Cardiac muscle cell (in vitro differentiated cells and primary cell): Measurements from ENCODE around the gene NKX1-1. TPM values are rescaled to one million over a fixed set of nuclear protein-coding genes. Genes with fewer than 3 reads are reported as not detected.

Experiments used
- DNase-seq, 2 donors: peaks; one replicate each; pipeline versions ENCODE4 v3.0.0 to v3.0.0-alpha.2; 2010 to 2017; ENCODE audit warnings: low read depth in 1 of 2, low spot score in 1 of 2
- H3K27ac ChIP-seq: fragments of 200-600 bp; sonication (generic); 2 replicates; pipeline ENCODE4 v1.5.1; 2016
- H3K27me3 ChIP-seq: fragments of 200-600 bp; sonication (generic); 2 replicates; pipeline ENCODE4 v1.6.0; 2016; ENCODE audit warnings: control low read depth
- H3K36me3 ChIP-seq: fragments of 200-600 bp; sonication (generic); 2 replicates; pipeline ENCODE4 v1.5.1; 2016; ENCODE audit warnings: control low read depth
- H3K4me1 ChIP-seq: fragments of 200-600 bp; sonication (generic); 2 replicates; pipeline ENCODE4 v1.8.1; 2017; ENCODE audit warnings: low read depth, mild to moderate bottlenecking, mixed run types
- H3K4me3 ChIP-seq: fragments of 200-600 bp; sonication (generic); 2 replicates; pipeline ENCODE4 v1.5.1; 2016; ENCODE audit warnings: mild to moderate bottlenecking
- H3K9me3 ChIP-seq: fragments of 200-600 bp; sonication (generic); 2 replicates; pipeline ENCODE4 v1.5.1; 2017; ENCODE audit warnings: low read depth, mild to moderate bottlenecking, control low read depth
- CTCF ChIP-seq: IDR thresholded peaks from 2 replicates; pipeline ENCODE4 v1.5.1; 2012; ENCODE audit warnings: low read depth, mild to moderate bottlenecking, low read length
- polyA plus RNA-seq: library from polyadenylated mRNA; unstranded; fragments of >200 nt; fragmentation: Nextera tagmentation; extraction: Ambion mirVana; gene quantifications from 2 replicates; pipeline ENCODE4 v1.2.1, GENCODE V29; 2016
- total RNA-seq: library from RNA; depleted of rRNA; stranded (reverse); fragments of >200 nt; gene quantifications from 2 replicates; pipeline ENCODE4 v1.2.3, GENCODE V29; 2016

NKX1-1 gene
- total and polyA plus RNA-seq, 2 experiments from 2014 or later: not detected

DNA sequence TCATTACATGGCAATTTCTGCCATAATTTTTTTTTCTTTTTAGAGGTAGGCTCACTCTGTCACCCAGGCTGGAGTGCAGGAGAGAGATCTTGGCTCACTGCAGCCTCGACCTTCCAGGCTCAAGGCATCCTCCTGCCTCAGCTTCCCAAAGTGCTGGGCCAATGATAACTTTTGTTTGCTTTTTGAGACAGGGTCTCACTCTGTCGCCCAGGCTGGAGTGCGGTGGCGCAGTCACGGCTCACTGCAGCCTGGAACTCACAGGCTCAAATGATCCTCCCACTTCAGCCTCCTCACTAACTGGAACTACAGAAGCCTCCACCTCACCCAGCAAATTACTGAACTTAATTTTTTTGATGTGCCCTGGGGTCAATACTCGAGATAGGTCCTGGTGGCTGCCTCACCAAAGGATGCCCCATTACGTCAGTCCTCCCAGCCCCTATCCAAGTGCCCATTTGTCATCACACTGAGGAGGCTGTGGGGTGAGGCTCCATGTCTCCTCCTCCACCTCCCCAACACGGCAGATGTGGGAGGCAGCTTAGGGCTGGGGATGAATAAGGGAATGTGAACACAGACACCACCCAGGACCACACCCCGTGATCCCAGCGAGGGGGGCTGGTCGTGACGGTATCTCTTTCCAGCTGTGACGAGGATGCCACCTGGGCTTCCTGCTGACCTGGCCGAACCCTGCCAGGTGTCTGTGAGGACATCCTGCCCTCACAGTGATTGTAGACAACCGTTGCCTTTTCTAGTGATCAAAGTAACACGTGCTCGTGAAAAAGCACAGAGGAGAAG lies 12.4 kb upstream of the NKX1-1 start:
- no peaks in the 10 kb centered on the region for H3K9me3 ChIP-seq
- no peak for DNase-seq
- H3K27me3 ChIP-seq: peaks cover 69% of the 10 kb centered on the region
- TF ChIP-seq CTCF: no peak
- no peaks in the 10 kb centered on the region for H3K36me3 ChIP-seq
- no peak overlapping the region for H3K27ac ChIP-seq
- H3K4me3 ChIP-seq: no peak overlapping the region
- H3K4me1 ChIP-seq: no peaks in the 10 kb centered on the region

DNA sequence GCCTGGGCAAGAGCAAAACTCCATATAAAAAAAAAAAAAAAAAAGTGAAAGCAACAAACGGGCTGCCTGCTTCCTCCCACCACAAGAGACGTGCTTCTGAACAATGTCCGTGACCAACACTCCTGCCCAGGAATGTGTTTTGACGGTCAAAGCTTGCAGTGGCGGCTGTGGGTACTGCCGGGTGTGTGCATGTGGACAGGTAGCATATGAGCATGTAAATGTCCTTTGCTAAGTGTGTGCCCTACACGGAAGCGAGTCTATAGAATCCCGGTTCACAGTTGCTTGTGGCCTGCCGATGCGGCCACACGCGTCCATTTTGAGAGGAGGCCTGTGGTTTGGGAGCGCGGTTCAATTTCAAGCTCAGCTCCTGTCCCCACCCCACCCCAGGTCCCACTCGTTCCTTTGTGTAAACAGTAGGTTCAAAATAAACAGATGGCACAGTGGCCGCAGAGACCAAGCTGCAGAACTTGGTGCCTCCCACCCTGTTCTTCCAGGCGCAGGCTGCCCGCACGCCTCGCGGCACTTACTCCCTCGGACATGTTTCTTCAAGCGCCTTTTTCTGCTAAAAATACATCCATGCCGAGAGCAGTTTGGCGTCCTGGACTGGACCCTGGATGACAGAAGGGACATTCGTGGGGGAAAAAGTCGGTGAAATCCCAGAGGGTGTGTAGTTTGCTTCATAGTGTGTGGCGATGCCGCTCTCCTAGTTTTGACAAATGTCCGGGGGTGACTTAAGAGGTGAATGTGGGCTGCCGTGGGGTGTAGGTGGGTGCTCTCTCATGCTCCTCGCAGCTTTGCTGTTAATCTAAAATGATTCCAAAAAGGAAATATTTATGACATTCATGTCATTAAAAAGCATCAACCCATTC lies 11.5 kb upstream of the NKX1-1 start:
- DNase-seq: no peak

DNA sequence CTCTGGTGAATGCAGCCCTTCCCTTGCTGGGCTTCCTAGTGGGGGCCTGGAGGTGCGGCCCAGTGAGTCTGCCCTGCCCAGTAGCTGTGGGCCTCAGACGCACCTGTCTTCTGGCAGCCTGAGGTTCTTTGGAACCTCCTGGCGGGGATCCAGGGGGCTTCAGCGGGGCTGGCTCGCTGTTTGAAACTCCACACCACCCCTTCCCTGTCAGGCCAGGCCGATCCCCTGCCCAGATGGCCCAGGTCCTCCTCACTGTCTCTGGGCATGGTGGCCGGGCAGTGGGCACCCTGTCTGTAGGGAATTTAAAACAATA lies 10.7 kb upstream of the NKX1-1 start:
- no peak overlapping the region for H3K4me3 ChIP-seq
- no peak for DNase-seq
- TF ChIP-seq CTCF: no peak
- no peaks in the 10 kb centered on the region for H3K9me3 ChIP-seq
- no peaks in the 10 kb centered on the region for H3K4me1 ChIP-seq
- peaks cover 78% of the 10 kb centered on the region for H3K27me3 ChIP-seq
- H3K27ac ChIP-seq: no peak overlapping the region
- H3K36me3 ChIP-seq: no peaks in the 10 kb centered on the region

More for the DNA sequence above, 11.5 kb upstream of the NKX1-1 start:
- H3K27ac ChIP-seq: no peak overlapping the region
- no peak overlapping the region for H3K4me3 ChIP-seq
- no peaks in the 10 kb centered on the region for H3K36me3 ChIP-seq
- H3K4me1 ChIP-seq: no peaks in the 10 kb centered on the region
- H3K27me3 ChIP-seq: peaks cover 76% of the 10 kb centered on the region
- H3K9me3 ChIP-seq: no peaks in the 10 kb centered on the region
- TF ChIP-seq CTCF: no peak

DNA sequence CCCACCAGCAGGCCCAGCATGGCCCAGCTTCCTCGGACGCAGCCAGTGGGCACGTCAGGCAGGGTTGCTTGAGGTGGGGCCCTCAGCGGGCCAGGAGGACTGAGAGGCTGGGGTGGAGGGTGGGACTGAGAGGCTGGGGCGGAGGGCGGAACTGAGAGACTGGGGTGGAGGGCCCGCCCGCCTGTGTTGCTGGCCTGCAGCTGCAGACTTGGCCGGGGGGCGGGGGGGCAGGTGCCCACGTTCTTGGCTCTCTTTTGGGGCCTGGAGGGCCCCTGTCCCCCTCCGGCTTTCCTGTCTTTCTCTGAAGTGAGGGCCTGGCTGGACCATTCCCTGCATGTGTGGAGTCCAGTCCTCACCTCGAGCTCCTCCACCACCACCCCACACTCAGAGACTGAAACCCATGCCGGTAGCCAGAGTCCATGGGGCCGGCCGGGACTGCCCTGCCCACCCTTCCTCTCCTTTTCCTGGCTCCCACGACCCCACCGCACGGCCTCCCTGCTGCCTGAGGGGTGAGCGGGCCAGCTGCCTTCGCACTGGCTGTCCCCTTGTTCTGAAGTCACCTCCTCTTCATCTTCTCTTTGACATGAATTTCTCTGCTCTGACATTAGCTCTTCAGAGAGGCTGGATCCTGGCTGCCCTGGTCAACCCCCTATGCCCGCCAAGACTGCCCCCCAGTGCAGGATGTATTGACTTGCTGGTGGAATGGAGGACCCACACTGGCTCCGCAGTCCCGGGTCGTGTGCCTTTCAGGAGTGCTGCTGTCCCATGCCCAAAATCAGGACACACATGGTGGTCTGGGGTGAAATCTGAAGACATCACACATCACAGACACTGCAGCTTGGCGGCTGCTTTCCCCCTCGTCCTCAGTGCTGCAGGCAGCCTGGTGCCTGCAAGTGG lies 10.1 kb upstream of the NKX1-1 start:
- no peaks in the 10 kb centered on the region for H3K36me3 ChIP-seq
- no peak for DNase-seq
- H3K27ac ChIP-seq: no peak overlapping the region
- H3K4me3 ChIP-seq: no peak overlapping the region
- no peak for TF ChIP-seq CTCF
- peaks cover 83% of the 10 kb centered on the region for H3K27me3 ChIP-seq
- H3K4me1 ChIP-seq: no peaks in the 10 kb centered on the region
- no peaks in the 10 kb centered on the region for H3K9me3 ChIP-seq

DNA sequence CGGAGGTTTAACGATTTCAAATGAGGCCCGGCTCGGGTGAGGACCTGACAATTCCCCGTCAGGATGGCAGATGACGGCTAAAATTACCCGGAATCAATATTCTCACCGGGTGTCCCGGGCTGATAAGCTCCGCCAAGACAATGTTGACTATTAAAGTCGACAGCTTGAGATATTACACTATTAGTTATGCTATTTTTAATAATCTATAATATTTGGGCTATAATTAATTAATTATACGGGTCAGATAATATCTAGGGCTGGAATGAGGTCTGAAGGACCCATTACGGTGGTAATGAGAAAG lies 9.4 kb upstream of the NKX1-1 start:
- no peaks in the 10 kb centered on the region for H3K9me3 ChIP-seq
- no peaks in the 10 kb centered on the region for H3K4me1 ChIP-seq
- H3K4me3 ChIP-seq: no peak overlapping the region
- TF ChIP-seq CTCF: no peak
- DNase-seq: no peak
- H3K27me3 ChIP-seq: peaks cover 85% of the 10 kb centered on the region
- no peaks in the 10 kb centered on the region for H3K36me3 ChIP-seq
- H3K27ac ChIP-seq: no peak overlapping the region
